Ishikawa (cell line): ENCODE data around the gene CACNG4.

Experiments
- MAX ChIP-seq: IDR thresholded peaks from 2 replicates; pipeline ENCODE4 v1.6.1; 2012
- RAD21 ChIP-seq: IDR thresholded peaks from 2 replicates; pipeline ENCODE4 v1.6.1; 2012; ENCODE audit warnings: low read depth
- TEAD4 ChIP-seq: IDR thresholded peaks from 2 replicates; pipeline ENCODE4 v1.6.1; 2012

DNA sequence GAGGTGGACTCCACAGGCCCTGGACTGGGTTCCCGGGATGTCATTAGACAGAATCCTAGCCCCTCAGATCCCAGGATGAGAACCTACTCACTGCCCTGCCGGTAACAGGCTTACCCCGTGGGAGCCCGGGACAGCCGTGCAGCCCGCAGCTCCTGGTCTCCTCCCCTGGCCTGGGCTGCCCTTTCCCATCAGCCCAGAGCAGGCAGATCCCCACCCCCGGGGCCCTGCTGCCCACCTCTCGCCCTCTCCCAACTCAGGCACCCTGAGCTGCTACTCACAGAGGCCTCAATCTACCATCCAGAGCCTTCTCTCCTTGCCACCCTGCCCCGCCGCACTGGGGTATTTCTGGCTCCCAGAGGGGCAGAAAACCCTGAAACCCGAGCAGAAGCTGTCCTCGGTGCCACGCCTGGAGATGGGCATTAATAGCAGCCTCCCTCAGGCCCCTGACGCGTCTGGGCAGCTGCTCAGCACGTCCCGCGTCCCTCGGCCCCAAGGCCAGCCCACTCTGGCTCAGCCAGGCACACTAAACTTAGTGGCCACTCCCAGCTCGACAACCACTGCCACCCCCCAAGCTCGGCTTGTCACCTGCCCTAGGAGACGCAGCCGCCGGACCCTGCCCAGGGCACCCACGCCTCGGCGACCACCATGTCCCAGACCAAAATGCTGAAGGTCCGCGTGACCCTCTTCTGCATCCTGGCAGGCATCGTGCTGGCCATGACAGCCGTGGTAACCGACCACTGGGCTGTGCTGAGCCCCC lies 79.7 kb downstream of the CACNG4 start, which contains the start of gene CACNG1:
- TF ChIP-seq RAD21 (no peak), MAX (no peak), TEAD4 (no peak)
